T-cell (primary cell): ENCODE measurements around the gene NR3C1. TPM values are rescaled to one million over a fixed set of nuclear protein-coding genes. Genes with fewer than 3 reads are reported as not detected.
A peak's percentile ranks its signal among the peaks of the same experiment; 100 is the strongest.

Source experiments
- ATAC-seq, 4 experiments: fragments of 200-7000 bp in 3 of 4; fragments of 150-1000 bp in 1 of 4; cut with Tn5 transposase; replicated peaks in 1 of 4; 1 replicate in 3 of 4; 2 replicates in 1 of 4; pipeline ENCODE4 v1.10.0; 2021; ENCODE audit warnings: moderate library complexity in 3 of 4, mild to moderate bottlenecking in 2 of 4, moderate number of reproducible peaks in 1 of 4
- CTCF ChIA-PET, 2 donors: fragments of 300-600 bp; sonication (Branson Sonifier 250); formaldehyde crosslinking; loops; one replicate each; lab custom pipeline; 2022; ENCODE audit warnings: antibody characterized with exemption in 2 of 2; lab: Charles Lee
- POLR2A ChIA-PET, 2 donors: fragments of 300-600 bp; sonication (Branson Sonifier 250); formaldehyde crosslinking; loops; one replicate each; lab custom pipeline; 2022; ENCODE audit warnings: antibody characterized with exemption in 2 of 2; lab: Charles Lee
- DNase-seq, 35 experiments: peaks; one replicate each; pipeline versions ENCODE4 v3.0.0 to v3.0.0-alpha.2; 2013 to 2023
- H3K27ac ChIP-seq: one replicate; pipeline ENCODE4 v1.5.1; 2013; ENCODE audit warnings: low read length
- H3K27me3 ChIP-seq, 2 experiments: replicated peaks in 1 of 2; 1 replicate in 1 of 2; 2 replicates in 1 of 2; pipeline versions ENCODE4 v1.6.1 to v1.7.0; 2013; ENCODE audit warnings: low read length in 1 of 2, mixed read lengths in 1 of 2; ENCODE audit not compliant: control insufficient read depth in 2 of 2, insufficient read depth in 2 of 2; ENCODE audit errors: extremely low read depth in 1 of 2
- H3K36me3 ChIP-seq, 2 donors: 1 replicate in 1 of 2; 2 replicates in 1 of 2; pipeline versions ENCODE4 v1.6.1 to v1.7.0; 2013; ENCODE audit warnings: low read length in 1 of 2; ENCODE audit not compliant: control insufficient read depth in 2 of 2, insufficient read depth in 1 of 2; ENCODE audit errors: extremely low read depth in 1 of 2
- H3K4me1 ChIP-seq, 2 experiments: 1 replicate in 1 of 2; 2 replicates in 1 of 2; pipeline versions ENCODE4 v1.6.1 to v1.7.0; 2013; ENCODE audit warnings: low read length in 2 of 2, mixed read lengths in 1 of 2; ENCODE audit not compliant: insufficient read depth in 2 of 2, control insufficient read depth in 1 of 2; ENCODE audit errors: extremely low read depth in 1 of 2
- H3K4me3 ChIP-seq, 2 donors: 1 replicate in 1 of 2; 2 replicates in 1 of 2; pipeline versions ENCODE4 v1.5.1 to v1.7.0; 2013; ENCODE audit warnings: mild to moderate bottlenecking in 2 of 2, low read length in 1 of 2, moderate library complexity in 1 of 2; ENCODE audit not compliant: control insufficient read depth in 1 of 2; ENCODE audit errors: extremely low read depth in 1 of 2
- H3K9me3 ChIP-seq: 2 replicates; pipeline ENCODE4 v1.7.0; 2013
- H3K27ac Mint-ChIP-seq, 2 donors: one replicate each; pipeline ENCODE4 v1.8.0; 2020 to 2021; ENCODE audit warnings: mild to moderate bottlenecking in 2 of 2, mixed read lengths in 2 of 2
- H3K27me3 Mint-ChIP-seq, 2 donors: one replicate each; pipeline ENCODE4 v1.8.0; 2021 to 2022; ENCODE audit warnings: mixed read lengths in 2 of 2
- H3K36me3 Mint-ChIP-seq: one replicate; pipeline ENCODE4 v1.8.0; 2021; ENCODE audit warnings: mixed read lengths
- H3K4me1 Mint-ChIP-seq, 3 donors: one replicate each; pipeline ENCODE4 v1.8.0; 2020 to 2022; ENCODE audit warnings: mixed read lengths in 3 of 3, mild to moderate bottlenecking in 1 of 3
- H3K4me3 Mint-ChIP-seq, 3 donors: one replicate each; pipeline ENCODE4 v1.8.0; 2020 to 2022; ENCODE audit warnings: mild to moderate bottlenecking in 3 of 3, mixed read lengths in 3 of 3, moderate library complexity in 3 of 3
- H3K9me3 Mint-ChIP-seq, 3 donors: one replicate each; pipeline ENCODE4 v1.8.0; 2020 to 2022; ENCODE audit warnings: mixed read lengths in 3 of 3
- WGBS: methylation state at CpG from one replicate; pipeline ENCODE4 v1.1.5; 2013; ENCODE audit warnings: missing lambda C conversion rate; ENCODE audit not compliant: insufficient coverage; 5-methylcytosine and 5-hydroxymethylcytosine counted together
- total RNA-seq, 35 experiments: library from RNA in 6 of 35; stranded (reverse) in 6 of 35; fragments of 120-200 nt in 1 of 35; gene quantifications; one replicate each; pipeline versions ENCODE4 v1.2.1 to v1.2.4 and lab custom pipeline; 2013 to 2026

Gene NR3C1
- total RNA-seq, 5 donors from 2014 or later (not counting 1 experiment from before 2014, with no cell fraction given): 108 to 156 (median 122) TPM

DNA sequence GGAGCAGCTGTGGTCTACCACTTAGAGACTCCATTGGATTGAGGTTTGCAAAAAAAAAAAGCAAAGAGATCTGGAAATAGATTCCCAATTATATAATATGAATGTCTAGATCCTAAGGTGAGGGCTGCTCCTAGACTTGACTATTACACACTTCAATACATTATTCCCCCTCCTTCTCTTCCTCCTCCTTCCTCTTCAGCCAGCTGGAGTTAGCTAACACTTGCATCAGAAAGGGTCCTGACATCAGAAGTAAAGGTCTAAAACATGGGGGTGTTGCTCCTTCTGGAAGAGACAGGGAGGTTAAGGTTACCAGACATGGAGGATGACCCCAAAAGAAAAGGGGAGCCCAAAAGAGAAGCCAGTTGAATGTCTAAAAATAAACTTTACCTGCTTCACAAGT, 12.9 kb upstream of the NR3C1 start:
- no peak overlapping the region for H3K27ac ChIP-seq
- H3K27me3 ChIP-seq: no peaks in the 10 kb centered on the region
- no peaks in the 10 kb centered on the region for H3K9me3 Mint-ChIP-seq
- no peaks in the 10 kb centered on the region for H3K4me1 ChIP-seq
- H3K36me3 ChIP-seq: no peaks in the 10 kb centered on the region
- CTCF ChIA-PET: no interaction called here
- POLR2A ChIA-PET: no interaction called here
- peaks cover 10 to 51% (median 20%) of the 10 kb centered on the region in 3 donors for H3K4me1 Mint-ChIP-seq
- H3K4me3 ChIP-seq: no peak overlapping the region
- peaks cover 11% of the 10 kb centered on the region for H3K36me3 Mint-ChIP-seq
- no peak overlapping the region for H3K27ac Mint-ChIP-seq
- H3K4me3 Mint-ChIP-seq: no peak overlapping the region
- ATAC-seq (no peak), DNase-seq (no peak)
- peaks cover 0 to 2% of the 10 kb centered on the region in 2 donors for H3K27me3 Mint-ChIP-seq
- H3K9me3 ChIP-seq: no peaks in the 10 kb centered on the region

GRCh38 chr5:143413958-143414669, 10.6 kb upstream of the NR3C1 start:
- Histone ChIP-seq H3K27ac (no peak overlapping the region), H3K27me3 (no peaks in the 10 kb centered on the region), H3K4me1 (peaks cover 0 to 12% of the 10 kb centered on the region in 2 experiments), H3K9me3 (no peaks in the 10 kb centered on the region), H3K4me3 (no peak overlapping the region), H3K36me3 (no peaks in the 10 kb centered on the region)
- CTCF ChIA-PET: interaction anchor here in 1 of 2 donors (0.7 to 1.1 kb wide), 2 partner anchors 21 to 34 kb away, joined by 4 read pairs; no protein-coding TSS in a partner anchor
- Mint-ChIP-seq H3K9me3 (no peaks in the 10 kb centered on the region), H3K27me3 (no peaks in the 10 kb centered on the region), H3K4me3 (peak overlapping the region in 1 of 3 donors; percentile 38), H3K36me3 (peaks cover 17% of the 10 kb centered on the region), H3K4me1 (peaks cover 10 to 65% (median 30%) of the 10 kb centered on the region in 3 donors), H3K27ac (peak overlapping the region; percentile 46 to 79)
- 60% methylated on average over 1 of the region's 4 CpGs for WGBS
- POLR2A ChIA-PET: interaction anchor here (1.0 to 1.4 kb wide), 3 partner anchors 10 to 27 kb away, joined by 3 to 12 read pairs (median 6); no protein-coding TSS in a partner anchor
- no peak for DNase-seq
- peak in 3 of 4 experiments; percentile 36 to 66 (median 63) for ATAC-seq

DNA sequence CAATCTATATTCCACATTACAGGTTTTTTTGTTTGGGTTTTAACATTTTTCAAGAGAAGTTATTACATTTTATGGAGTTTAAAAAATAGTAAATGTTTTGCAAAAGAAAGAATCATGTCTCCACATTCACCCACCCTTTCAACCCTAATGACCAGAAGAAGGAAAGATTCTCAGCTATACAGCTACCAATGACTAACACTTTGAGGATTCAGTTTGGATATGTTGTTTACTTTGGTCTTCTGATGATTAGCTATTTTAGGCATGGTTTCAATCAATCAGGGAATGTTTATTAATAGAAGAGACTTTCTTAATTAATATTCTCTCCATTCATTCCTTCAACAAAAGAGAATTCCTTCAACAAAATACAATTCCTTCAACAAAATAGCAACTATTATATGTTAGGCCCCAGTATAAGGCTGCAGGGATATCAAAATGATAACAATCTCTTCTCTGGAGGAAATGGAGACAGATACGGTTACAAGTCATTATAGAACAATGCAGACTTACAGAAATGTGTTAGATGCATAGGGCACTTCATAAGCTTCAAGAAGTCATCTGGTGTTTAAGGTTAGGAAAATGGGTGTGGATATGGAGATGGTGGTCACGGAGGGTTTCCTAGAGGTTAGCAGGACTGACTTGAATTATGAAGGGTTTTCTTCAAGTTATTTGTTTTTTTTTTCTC, 9.3 kb upstream of the NR3C1 start:
- Histone ChIP-seq H3K9me3 (no peaks in the 10 kb centered on the region), H3K27ac (no peak overlapping the region), H3K4me3 (no peak overlapping the region), H3K4me1 (peaks cover 0 to 12% of the 10 kb centered on the region in 2 experiments), H3K27me3 (no peaks in the 10 kb centered on the region), H3K36me3 (no peaks in the 10 kb centered on the region)
- CTCF ChIA-PET: interaction anchor here in 1 of 2 donors (0.6 to 1.2 kb wide), 3 partner anchors 22 to 548 kb away, joined by 3 to 4 read pairs (median 3); no protein-coding TSS in a partner anchor
- WGBS: 80% methylated on average over 1 of the region's 2 CpGs
- H3K4me1 Mint-ChIP-seq: peaks cover 10 to 57% (median 26%) of the 10 kb centered on the region in 3 donors
- H3K27ac Mint-ChIP-seq: peak overlapping the region; percentile 36 to 66
- POLR2A ChIA-PET: interaction anchor here (0.5 to 1.4 kb wide), 5 partner anchors 8 to 351 kb away, joined by 3 to 12 read pairs (median 7); no protein-coding TSS in a partner anchor
- H3K9me3 Mint-ChIP-seq: no peaks in the 10 kb centered on the region
- no peak overlapping the region for H3K4me3 Mint-ChIP-seq
- ATAC-seq (no peak), DNase-seq (no peak)
- no peaks in the 10 kb centered on the region for H3K27me3 Mint-ChIP-seq
- peaks cover 17% of the 10 kb centered on the region for H3K36me3 Mint-ChIP-seq

GRCh38 chr5:143409926-143410325, 6.4 kb upstream of the NR3C1 start:
- Histone ChIP-seq H3K4me3 (no peak overlapping the region), H3K4me1 (peaks cover 6 to 15% of the 10 kb centered on the region in 2 experiments), H3K27me3 (no peaks in the 10 kb centered on the region), H3K27ac (no peak overlapping the region), H3K36me3 (no peaks in the 10 kb centered on the region), H3K9me3 (no peaks in the 10 kb centered on the region)
- ChIA-PET CTCF (interaction anchor here in 1 of 2 donors (1.1 kb wide), 1 partner anchor 406 kb away, joined by 4 read pairs; no protein-coding TSS in a partner anchor), POLR2A (interaction anchor here in 1 of 2 donors (0.6 to 3.4 kb wide), 6 partner anchors 13 to 1300 kb away, joined by 3 to 16 read pairs (median 4); no protein-coding TSS in a partner anchor)
- WGBS: no CpG with 5 or more reads among the region's 2 CpGs
- DNase-seq (peak in 1 of 35 experiments; percentile 44), ATAC-seq (peak in 3 of 4 experiments; percentile 3 to 7 (median 6))
- Mint-ChIP-seq H3K27me3 (no peaks in the 10 kb centered on the region), H3K27ac (peak overlapping the region; percentile 23 to 86), H3K4me3 (no peak overlapping the region), H3K36me3 (peaks cover 12% of the 10 kb centered on the region), H3K9me3 (no peaks in the 10 kb centered on the region), H3K4me1 (peaks cover 16 to 56% (median 31%) of the 10 kb centered on the region in 3 donors)

GRCh38 chr5:143406408-143406807, 2.9 kb upstream of the NR3C1 start:
- H3K4me3 Mint-ChIP-seq: peak overlapping the region; percentile 68 to 95 (median 76)
- Histone ChIP-seq H3K4me3 (no peak overlapping the region), H3K27me3 (no peaks in the 10 kb centered on the region), H3K4me1 (peaks cover 16 to 25% of the 10 kb centered on the region in 2 experiments), H3K36me3 (no peaks in the 10 kb centered on the region), H3K9me3 (no peaks in the 10 kb centered on the region), H3K27ac (no peak overlapping the region)
- WGBS: no CpG with 5 or more reads among the region's 1 CpG
- H3K27me3 Mint-ChIP-seq: no peaks in the 10 kb centered on the region
- H3K4me1 Mint-ChIP-seq: peaks cover 14 to 36% (median 24%) of the 10 kb centered on the region in 3 donors
- ChIA-PET CTCF (no interaction called here), POLR2A (no interaction called here)
- H3K27ac Mint-ChIP-seq: peak overlapping the region; percentile 77 to 90
- DNase-seq (no peak), ATAC-seq (no peak)
- no peaks in the 10 kb centered on the region for H3K9me3 Mint-ChIP-seq
- peaks cover 7% of the 10 kb centered on the region for H3K36me3 Mint-ChIP-seq

- CTCF ChIA-PET: no interaction called here
- Mint-ChIP-seq H3K27ac (peak overlapping the region; percentile 96 to 99), H3K4me1 (peaks cover 21 to 40% (median 31%) of the 10 kb centered on the region in 3 donors), H3K4me3 (peak overlapping the region; percentile 89 to 95 (median 92)), H3K36me3 (peaks cover 12% of the 10 kb centered on the region), H3K27me3 (no peaks in the 10 kb centered on the region), H3K9me3 (no peaks in the 10 kb centered on the region)
- H3K9me3 ChIP-seq: no peaks in the 10 kb centered on the region
- no peaks in the 10 kb centered on the region for H3K36me3 ChIP-seq
- H3K4me1 ChIP-seq: peaks cover 16 to 30% of the 10 kb centered on the region in 2 experiments
- DNase-seq (no peak), ATAC-seq (no peak)
- peak overlapping the region; percentile 62 to 97 for H3K4me3 ChIP-seq
- peak overlapping the region; percentile 92 for H3K27ac ChIP-seq
- WGBS: 0% methylated on average over 1 of the region's 3 CpGs
- H3K27me3 ChIP-seq: no peaks in the 10 kb centered on the region
- POLR2A ChIA-PET: no interaction called here
These were observed 2.3 kb upstream of the NR3C1 start for GRCh38 chr5:143405849-143406098.
